Measurements from ENCODE around the gene LY6G5C.
"Not testable (repeated sequence)": the region's sequence is repeated elsewhere in the genome, so short reads cannot be mapped to it uniquely, and the experiment has no call there.

DNA sequence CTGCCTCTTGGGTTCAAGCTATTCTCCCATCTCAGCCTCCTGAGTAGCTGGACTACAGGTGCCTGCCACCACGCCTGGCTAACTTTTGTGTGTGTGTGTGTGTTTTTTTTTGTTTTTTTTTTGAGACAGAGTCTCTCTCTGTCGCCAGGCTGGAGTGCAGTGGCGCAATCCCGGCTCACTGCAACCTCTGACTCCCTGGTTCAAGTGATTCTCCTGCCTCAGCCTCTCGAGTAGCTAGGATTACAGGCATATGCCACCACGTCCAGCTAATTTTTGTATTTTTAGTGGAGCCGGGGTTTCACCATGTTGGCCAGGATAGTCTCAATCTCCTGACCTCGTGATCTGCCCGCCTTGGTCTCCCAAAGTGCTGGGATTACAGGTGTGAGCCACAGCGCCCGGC, 28.3 kb upstream of the LY6G5C start:
- TF ChIP-seq, protein P1, sequence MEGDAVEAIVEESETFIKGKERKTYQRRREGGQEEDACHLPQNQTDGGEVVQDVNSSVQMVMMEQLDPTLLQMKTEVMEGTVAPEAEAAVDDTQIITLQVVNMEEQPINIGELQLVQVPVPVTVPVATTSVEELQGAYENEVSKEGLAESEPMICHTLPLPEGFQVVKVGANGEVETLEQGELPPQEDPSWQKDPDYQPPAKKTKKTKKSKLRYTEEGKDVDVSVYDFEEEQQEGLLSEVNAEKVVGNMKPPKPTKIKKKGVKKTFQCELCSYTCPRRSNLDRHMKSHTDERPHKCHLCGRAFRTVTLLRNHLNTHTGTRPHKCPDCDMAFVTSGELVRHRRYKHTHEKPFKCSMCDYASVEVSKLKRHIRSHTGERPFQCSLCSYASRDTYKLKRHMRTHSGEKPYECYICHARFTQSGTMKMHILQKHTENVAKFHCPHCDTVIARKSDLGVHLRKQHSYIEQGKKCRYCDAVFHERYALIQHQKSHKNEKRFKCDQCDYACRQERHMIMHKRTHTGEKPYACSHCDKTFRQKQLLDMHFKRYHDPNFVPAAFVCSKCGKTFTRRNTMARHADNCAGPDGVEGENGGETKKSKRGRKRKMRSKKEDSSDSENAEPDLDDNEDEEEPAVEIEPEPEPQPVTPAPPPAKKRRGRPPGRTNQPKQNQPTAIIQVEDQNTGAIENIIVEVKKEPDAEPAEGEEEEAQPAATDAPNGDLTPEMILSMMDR (IDR thresholded peaks at IDR 0.05 in 8 of 11, conservative IDR thresholded peaks at IDR 0.05 in 3 of 11), result not testable (repeated sequence)
- not testable (repeated sequence) for TF ChIP-seq POLR2AphosphoS5, POLR2A (IDR thresholded peaks at IDR 0.05)

Data from spleen (tissue), 7 donors.